Karpas-422 (cell line): Measurements from ENCODE around the gene PXMP4. TPM values are rescaled to one million over a fixed set of nuclear protein-coding genes. Genes with fewer than 3 reads are reported as not detected.

ENCODE experiments used
- DNase-seq: peaks from one replicate; pipeline ENCODE4 v3.0.0-alpha.2; 2015
- H2AFZ ChIP-seq: fragments of 200-600 bp; sonication (generic); 2 replicates; pipeline ENCODE4 v1.6.1; 2014; ENCODE audit warnings: antibody characterized with exemption, low read length, mixed read lengths
- H3K27ac ChIP-seq: fragments of 200-600 bp; sonication (generic); 2 replicates; pipeline ENCODE4 v1.5.1; 2014; ENCODE audit warnings: mild to moderate bottlenecking, low read length, moderate library complexity
- H3K27me3 ChIP-seq: fragments of 200-600 bp; sonication (generic); 2 replicates; pipeline ENCODE4 v1.6.1; 2014; ENCODE audit warnings: low read length, mixed read lengths
- H3K36me3 ChIP-seq: fragments of 200-600 bp; sonication (generic); 2 replicates; pipeline ENCODE4 v1.6.1; 2014; ENCODE audit warnings: low read length, mixed read lengths; ENCODE audit not compliant: insufficient read depth
- H3K4me1 ChIP-seq: fragments of 200-600 bp; sonication (generic); 2 replicates; pipeline ENCODE4 v1.6.1; 2014; ENCODE audit warnings: mild to moderate bottlenecking, low read length, mixed read lengths
- H3K4me2 ChIP-seq: fragments of 200-600 bp; sonication (generic); 2 replicates; pipeline ENCODE4 v1.6.1; 2014; ENCODE audit warnings: low read length, low read depth, mild to moderate bottlenecking; ENCODE audit not compliant: poor library complexity, severe bottlenecking
- H3K4me3 ChIP-seq: fragments of 200-600 bp; sonication (generic); 2 replicates; pipeline ENCODE4 v1.5.1; 2014; ENCODE audit warnings: mild to moderate bottlenecking, antibody characterized with exemption, low read length, mixed read lengths
- H3K79me2 ChIP-seq: fragments of 200-600 bp; sonication (generic); 2 replicates; pipeline ENCODE4 v1.6.1; 2014; ENCODE audit warnings: mild to moderate bottlenecking, low read length, mixed read lengths
- H3K9ac ChIP-seq: fragments of 200-600 bp; sonication (generic); 2 replicates; pipeline ENCODE4 v1.6.0; 2014; ENCODE audit warnings: low read length
- H3K9me2 ChIP-seq: fragments of 200-600 bp; sonication (generic), shearing (Covaris generic); replicated peaks from 2 replicates; pipeline ENCODE4 v1.6.0; 2014; ENCODE audit warnings: mild to moderate bottlenecking, low read length, moderate library complexity; ENCODE audit not compliant: insufficient read depth
- H3K9me3 ChIP-seq: fragments of 300-700, 200-600 bp; sonication (generic); 2 replicates; pipeline ENCODE4 v1.6.1; 2014; ENCODE audit warnings: low read length, mixed read lengths
- H4K20me1 ChIP-seq: fragments of 200-600 bp; sonication (generic); 2 replicates; pipeline ENCODE4 v1.6.1; 2014; ENCODE audit warnings: mild to moderate bottlenecking, antibody characterized with exemption, low read length, low read depth; ENCODE audit not compliant: insufficient read depth
- total RNA-seq: library from RNA; depleted of rRNA; stranded (reverse); fragments of >200 nt; shearing (Covaris generic); gene quantifications from 2 replicates; pipeline ENCODE4 v1.2.3, GENCODE V29; 2014; ENCODE audit warnings: low replicate concordance

PXMP4 gene
- total RNA-seq, 1 experiment from 2014 or later = 4.7 TPM

DNA sequence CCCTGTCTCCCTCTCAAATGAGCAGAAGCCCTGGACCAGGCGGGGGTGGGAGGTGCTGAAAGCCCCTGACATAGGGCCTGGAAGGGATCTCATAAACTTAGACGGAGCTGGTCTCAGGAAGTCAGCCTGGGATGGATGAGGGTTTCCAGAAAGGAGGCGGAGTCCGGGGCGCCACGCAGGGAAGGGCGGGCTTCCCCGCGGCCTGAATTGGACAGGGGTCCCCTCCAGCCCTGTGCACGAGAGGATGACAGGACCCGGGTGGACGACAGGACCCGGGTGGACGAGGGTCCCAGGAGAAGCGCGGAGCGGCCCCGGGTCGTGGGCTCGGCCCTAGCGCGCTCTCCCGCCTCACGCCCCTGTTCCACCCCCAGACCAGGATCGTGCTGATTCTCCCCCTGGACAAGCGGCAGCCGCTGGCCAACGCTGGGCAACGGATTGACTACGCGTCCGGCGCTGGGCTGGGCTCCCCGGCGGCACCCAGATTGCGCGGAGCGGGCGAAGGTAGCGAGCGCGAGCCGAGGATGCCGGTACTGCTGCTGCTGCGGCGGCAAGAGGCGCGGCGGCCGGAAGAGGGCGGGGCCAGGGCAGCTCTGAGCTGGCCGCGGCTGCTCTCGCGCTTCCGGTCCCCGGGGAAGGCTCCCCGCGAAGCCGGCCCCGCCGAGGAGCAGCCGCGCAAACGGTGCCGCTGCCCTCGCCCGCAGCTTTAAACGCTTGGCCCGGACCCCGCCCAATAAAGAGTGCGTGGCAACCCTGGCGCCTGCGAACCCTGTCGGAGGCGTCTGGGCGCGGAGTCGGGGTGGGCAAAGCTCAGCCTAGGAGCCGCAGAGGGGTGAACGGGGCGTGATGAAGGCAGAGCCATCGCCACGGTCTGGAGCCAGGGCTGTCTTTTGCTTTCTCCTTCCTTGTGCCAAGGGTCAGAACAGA lies 56.7 kb downstream of the PXMP4 start:
- peaks cover 18% of the 10 kb centered on the region for H3K79me2 ChIP-seq

DNA sequence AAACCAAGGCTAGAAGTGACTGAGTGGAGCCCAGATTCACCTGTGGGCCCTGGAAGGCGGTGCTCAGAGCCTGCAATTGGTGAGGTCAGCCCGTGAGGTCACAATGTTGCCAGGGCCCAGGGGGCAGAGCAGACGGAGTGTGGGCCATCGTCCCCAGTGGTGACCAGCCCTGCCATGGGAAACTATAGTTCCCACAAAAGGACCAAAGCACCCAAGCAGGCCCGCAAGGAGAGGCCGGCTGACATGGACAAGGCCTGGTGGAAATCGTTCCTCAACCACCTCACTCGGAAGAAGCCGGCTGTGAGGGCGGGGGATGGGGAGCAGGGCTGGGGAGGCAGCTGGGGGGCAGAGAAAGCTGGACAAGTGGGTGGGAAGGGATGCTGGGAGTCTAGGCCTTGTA lies 57.9 kb downstream of the PXMP4 start, which contains the start of gene C20orf144:
Gene C20orf144 (plus strand): TSS at position 156 of the 400 bp plus-strand sequence. CDS start 19 bp downstream, at position 175.
- Histone ChIP-seq H3K36me3 (no peaks in the 10 kb centered on the region), H3K4me1 (peaks cover 46% of the 10 kb centered on the region), H3K9ac (peak within 1 kb of the TSS; percentile 99), H4K20me1 (no peaks in the 10 kb centered on the region), H3K9me3 (no peaks in the 10 kb centered on the region), H3K27me3 (no peaks in the 10 kb centered on the region), H3K79me2 (peaks cover 18% of the 10 kb centered on the region), H3K4me2 (peak within 1 kb of the TSS; percentile 100), H3K27ac (peak within 1 kb of the TSS; percentile 89), H2AFZ (no peak within 1 kb of the TSS), H3K9me2 (no peaks in the 10 kb centered on the region), H3K4me3 (peak within 1 kb of the TSS; percentile 93)
- DNase-seq = no peak

More for the DNA sequence above, 56.7 kb downstream of the PXMP4 start:
- no peaks in the 10 kb centered on the region for H4K20me1 ChIP-seq
- H3K9me2 ChIP-seq = no peaks in the 10 kb centered on the region
- peak overlapping the region; percentile 89 for H3K27ac ChIP-seq
- peak overlapping the region; percentile 93 for H3K4me3 ChIP-seq
- DNase-seq = peak; percentile 94
- no peaks in the 10 kb centered on the region for H3K27me3 ChIP-seq
- H3K9ac ChIP-seq = peak overlapping the region; percentile 99
- H3K36me3 ChIP-seq = no peaks in the 10 kb centered on the region
- peak overlapping the region; percentile 100 for H3K4me2 ChIP-seq
- H3K4me1 ChIP-seq = peaks cover 55% of the 10 kb centered on the region
- H3K9me3 ChIP-seq = no peaks in the 10 kb centered on the region
- H2AFZ ChIP-seq = no peak overlapping the region

DNA sequence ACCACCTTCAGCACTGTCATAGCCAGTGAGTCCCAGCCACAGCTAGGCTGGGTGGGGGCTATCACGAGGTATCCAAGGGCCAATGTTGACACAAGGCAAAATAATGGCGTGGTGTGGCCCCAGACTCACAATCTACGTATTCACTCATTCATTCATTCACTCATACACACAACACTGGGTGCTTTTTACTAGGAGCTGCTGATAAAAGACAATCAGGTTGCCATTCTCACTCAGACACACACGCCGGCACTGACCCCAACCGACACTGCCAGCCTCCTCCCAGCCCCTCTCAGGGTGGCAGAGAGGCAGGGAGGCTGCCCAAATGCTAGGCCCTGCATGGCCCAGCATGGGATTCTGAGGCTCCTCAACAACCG lies 59.4 kb downstream of the PXMP4 start:
- H3K36me3 ChIP-seq = no peaks in the 10 kb centered on the region
- no peak overlapping the region for H3K27ac ChIP-seq
- H3K4me3 ChIP-seq = no peak overlapping the region
- no peak overlapping the region for H3K4me2 ChIP-seq
- no peaks in the 10 kb centered on the region for H3K9me3 ChIP-seq
- H4K20me1 ChIP-seq = no peaks in the 10 kb centered on the region
- no peak for DNase-seq
- peaks cover 18% of the 10 kb centered on the region for H3K79me2 ChIP-seq
- H3K9ac ChIP-seq = no peak overlapping the region
- no peaks in the 10 kb centered on the region for H3K27me3 ChIP-seq
- H3K4me1 ChIP-seq = peaks cover 32% of the 10 kb centered on the region
- H3K9me2 ChIP-seq = no peaks in the 10 kb centered on the region
- no peak overlapping the region for H2AFZ ChIP-seq

DNA sequence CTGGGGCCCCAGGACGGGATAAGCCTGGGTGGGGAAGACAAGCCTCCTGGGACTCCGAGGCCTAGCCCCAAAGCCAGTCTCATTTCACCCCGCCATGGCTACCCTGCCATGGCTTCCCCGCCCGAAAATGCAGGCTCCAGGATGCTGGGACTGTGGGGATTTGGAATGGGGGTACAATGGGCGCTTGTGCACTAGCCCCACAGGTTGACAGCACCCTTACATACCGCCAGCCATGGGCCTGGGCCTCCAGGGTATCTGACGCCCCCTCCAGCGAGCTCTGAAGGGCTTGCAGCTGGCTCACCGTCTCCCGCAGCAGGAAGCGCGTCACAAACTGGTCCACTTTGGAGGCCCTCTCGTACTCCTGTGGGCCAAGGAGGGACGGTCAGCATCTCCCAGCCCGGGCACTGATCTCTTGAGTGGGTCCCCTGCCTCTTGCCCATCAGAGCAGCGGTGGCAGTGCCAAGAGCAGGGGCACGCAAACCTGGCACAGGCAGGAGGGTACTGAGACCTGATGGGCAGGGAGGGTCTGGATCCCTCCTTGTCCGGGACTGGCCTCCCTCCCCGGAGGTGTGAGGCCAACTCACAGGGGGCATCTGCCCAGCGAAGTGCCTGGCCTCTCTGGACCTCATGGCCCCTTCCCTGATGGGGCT lies 60.0 kb downstream of the PXMP4 start:
- no peak for DNase-seq
- H3K4me1 ChIP-seq = peaks cover 27% of the 10 kb centered on the region
- H3K9me2 ChIP-seq = no peaks in the 10 kb centered on the region
- H3K9me3 ChIP-seq = no peaks in the 10 kb centered on the region
- H3K27me3 ChIP-seq = no peaks in the 10 kb centered on the region
- no peak overlapping the region for H2AFZ ChIP-seq
- H3K79me2 ChIP-seq = peaks cover 18% of the 10 kb centered on the region
- no peaks in the 10 kb centered on the region for H3K36me3 ChIP-seq
- H3K4me2 ChIP-seq = no peak overlapping the region
- H3K4me3 ChIP-seq = no peak overlapping the region
- no peaks in the 10 kb centered on the region for H4K20me1 ChIP-seq
- H3K9ac ChIP-seq = no peak overlapping the region
- H3K27ac ChIP-seq = no peak overlapping the region

DNA sequence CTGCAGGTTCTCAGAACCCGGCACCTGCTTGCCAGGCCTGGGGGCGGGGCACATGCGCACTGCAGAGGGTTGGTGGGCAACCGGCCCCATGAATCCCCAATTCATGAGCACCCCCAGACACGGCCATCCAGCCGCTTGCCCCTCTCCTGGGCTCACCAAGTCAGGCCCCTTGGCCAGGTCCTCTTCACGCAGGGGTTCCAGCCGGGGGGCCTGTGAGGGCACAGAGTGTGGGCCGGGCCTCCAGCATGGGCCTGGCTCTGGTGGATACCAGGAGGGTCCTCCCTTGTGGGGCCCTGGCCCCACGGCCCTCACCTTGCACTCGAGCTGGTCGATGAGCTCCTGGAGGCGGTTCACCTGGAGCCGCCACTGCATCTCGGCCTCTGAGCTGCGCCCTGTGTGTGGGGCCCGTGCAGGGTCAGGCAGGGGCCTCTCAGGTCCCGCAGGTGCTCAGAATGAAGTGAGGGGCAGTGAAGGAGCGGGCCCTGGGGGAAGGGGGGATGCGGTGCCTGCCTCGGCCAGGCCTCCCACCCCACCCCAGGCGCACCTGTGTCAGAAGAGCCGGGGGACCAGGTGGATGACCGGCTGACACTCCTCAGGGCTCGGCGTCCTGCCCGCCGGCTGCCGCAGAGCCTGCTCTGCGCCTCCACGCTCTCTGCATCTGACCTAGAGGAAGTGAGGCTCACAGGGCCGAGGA lies 60.6 kb downstream of the PXMP4 start:
- Histone ChIP-seq H3K79me2 (peaks cover 18% of the 10 kb centered on the region), H4K20me1 (no peaks in the 10 kb centered on the region), H3K9me3 (no peaks in the 10 kb centered on the region), H3K27me3 (no peaks in the 10 kb centered on the region), H3K4me2 (no peak overlapping the region), H3K4me3 (no peak overlapping the region), H3K36me3 (no peaks in the 10 kb centered on the region), H3K9me2 (no peaks in the 10 kb centered on the region), H3K9ac (no peak overlapping the region), H3K4me1 (peaks cover 20% of the 10 kb centered on the region), H3K27ac (no peak overlapping the region), H2AFZ (no peak overlapping the region)
- DNase-seq = no peak

DNA sequence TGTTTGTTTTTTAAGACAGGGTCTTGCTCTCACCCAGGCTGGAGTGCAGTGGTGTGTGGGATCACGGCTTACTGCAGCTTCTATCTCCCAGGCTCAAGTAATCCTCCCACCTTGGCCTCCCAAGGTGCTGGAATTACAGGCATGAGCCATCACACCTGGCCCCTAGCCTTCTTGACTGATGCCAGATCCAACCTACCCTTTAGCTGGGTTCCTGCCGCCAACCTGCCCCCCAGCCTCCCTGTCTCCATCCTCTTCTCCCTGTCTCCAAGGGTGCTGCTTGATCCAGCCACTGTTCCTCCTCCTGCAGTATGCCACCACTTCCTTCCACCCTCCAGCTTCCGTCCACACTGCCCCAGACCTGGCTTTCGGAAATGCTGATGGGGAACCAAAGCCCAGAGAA lies 61.2 kb downstream of the PXMP4 start:
- no peaks in the 10 kb centered on the region for H3K9me3 ChIP-seq
- H3K79me2 ChIP-seq = peaks cover 15% of the 10 kb centered on the region
- no peaks in the 10 kb centered on the region for H3K36me3 ChIP-seq
- no peak for DNase-seq
- no peaks in the 10 kb centered on the region for H3K9me2 ChIP-seq
- H3K4me2 ChIP-seq = no peak overlapping the region
- H3K9ac ChIP-seq = no peak overlapping the region
- H3K4me1 ChIP-seq = peaks cover 19% of the 10 kb centered on the region
- no peaks in the 10 kb centered on the region for H4K20me1 ChIP-seq
- no peak overlapping the region for H2AFZ ChIP-seq
- H3K27me3 ChIP-seq = no peaks in the 10 kb centered on the region
- H3K4me3 ChIP-seq = no peak overlapping the region
- no peak overlapping the region for H3K27ac ChIP-seq

DNA sequence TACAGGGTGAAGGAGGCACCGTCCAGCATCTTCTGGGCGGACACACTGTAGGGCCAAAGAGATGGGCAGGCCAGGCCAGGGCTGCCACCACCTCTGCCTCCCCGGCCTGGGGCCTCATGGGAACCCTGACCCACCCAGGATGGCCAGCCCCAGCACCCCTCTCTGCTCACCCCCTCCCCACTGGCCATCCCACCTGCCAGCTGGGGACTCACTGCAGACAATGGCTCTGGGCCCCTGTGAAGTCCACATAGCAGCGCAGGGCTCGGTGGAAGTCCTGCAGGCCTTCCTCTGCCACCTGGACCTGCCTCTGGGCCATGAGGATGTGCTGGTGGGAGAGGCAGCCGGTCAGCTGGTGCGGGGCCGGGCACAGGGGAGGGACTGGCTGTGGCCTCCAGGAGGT lies 61.6 kb downstream of the PXMP4 start:
- Histone ChIP-seq H4K20me1 (no peaks in the 10 kb centered on the region), H3K9me3 (no peaks in the 10 kb centered on the region), H3K4me2 (no peak overlapping the region), H3K4me1 (peaks cover 20% of the 10 kb centered on the region), H3K4me3 (no peak overlapping the region), H3K9ac (no peak overlapping the region), H3K27ac (no peak overlapping the region), H3K9me2 (no peaks in the 10 kb centered on the region), H3K27me3 (no peaks in the 10 kb centered on the region), H3K79me2 (peaks cover 14% of the 10 kb centered on the region), H2AFZ (no peak overlapping the region), H3K36me3 (no peaks in the 10 kb centered on the region)
- DNase-seq = no peak

DNA sequence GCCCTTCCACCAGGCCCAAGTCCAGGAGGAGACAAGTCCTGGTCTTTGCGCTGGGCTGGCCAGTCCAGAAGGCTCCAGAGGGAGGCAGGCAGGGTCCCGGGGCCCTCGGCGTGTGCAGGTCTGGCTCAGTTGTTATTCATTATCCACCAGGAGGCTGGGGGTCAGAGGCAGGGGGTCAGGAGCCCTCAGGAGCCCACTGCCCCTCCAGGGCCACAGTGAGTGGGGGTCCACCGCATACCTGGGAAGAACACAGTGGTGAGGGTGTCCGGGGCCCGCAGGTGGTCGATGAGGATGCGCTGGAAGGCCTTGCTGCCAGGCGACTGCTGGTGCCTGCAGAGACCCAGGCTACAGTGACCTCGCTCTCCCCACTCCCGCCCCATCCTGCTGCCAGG lies 62.4 kb downstream of the PXMP4 start:
- H3K36me3 ChIP-seq = no peaks in the 10 kb centered on the region
- H3K79me2 ChIP-seq = peaks cover 7% of the 10 kb centered on the region
- no peaks in the 10 kb centered on the region for H3K9me3 ChIP-seq
- no peak overlapping the region for H2AFZ ChIP-seq
- H3K4me3 ChIP-seq = no peak overlapping the region
- no peak for DNase-seq
- H3K9me2 ChIP-seq = no peaks in the 10 kb centered on the region
- H3K4me2 ChIP-seq = no peak overlapping the region
- no peaks in the 10 kb centered on the region for H3K27me3 ChIP-seq
- no peak overlapping the region for H3K9ac ChIP-seq
- H3K4me1 ChIP-seq = peaks cover 22% of the 10 kb centered on the region
- no peak overlapping the region for H3K27ac ChIP-seq
- H4K20me1 ChIP-seq = no peaks in the 10 kb centered on the region
